Mesenchymal stem cell (in vitro differentiated cells and primary cell): ENCODE results near the gene SLC44A3.

Source experiments
- DNase-seq: peaks from one replicate; pipeline ENCODE4 v3.0.0-alpha.2; 2013
- H2AFZ ChIP-seq: one replicate; pipeline ENCODE4 v1.6.1; 2013; ENCODE audit warnings: low read depth, mild to moderate bottlenecking, control low read depth, inconsistent platforms, low read length, moderate library complexity
- H2AK5ac ChIP-seq: 2 replicates; pipeline ENCODE4 v1.6.1; 2013; ENCODE audit warnings: low read length, moderate library complexity, mild to moderate bottlenecking, inconsistent platforms; ENCODE audit not compliant: severe bottlenecking
- H2BK120ac ChIP-seq: one replicate; pipeline ENCODE4 v1.6.1; 2013; ENCODE audit warnings: low read depth, mild to moderate bottlenecking, inconsistent platforms, low read length, moderate library complexity
- H2BK12ac ChIP-seq, 2 experiments: one replicate each; pipeline ENCODE4 v1.6.1; 2013; ENCODE audit warnings: inconsistent platforms in 2 of 2, low read length in 2 of 2, mild to moderate bottlenecking in 2 of 2, moderate library complexity in 2 of 2, control low read depth in 1 of 2
- H2BK15ac ChIP-seq: one replicate; pipeline ENCODE4 v1.6.1; 2013; ENCODE audit warnings: mild to moderate bottlenecking, low read depth, inconsistent platforms; ENCODE audit not compliant: poor library complexity, severe bottlenecking
- H2BK5ac ChIP-seq: 2 replicates; pipeline ENCODE4 v1.6.1; 2013; ENCODE audit warnings: low read depth, mild to moderate bottlenecking, low read length, control low read depth, inconsistent platforms; ENCODE audit not compliant: poor library complexity, severe bottlenecking
- H3K14ac ChIP-seq, 2 experiments: one replicate each; pipeline ENCODE4 v1.6.1; 2013; ENCODE audit warnings: inconsistent platforms in 2 of 2, low read length in 2 of 2, control low read depth in 1 of 2, mild to moderate bottlenecking in 1 of 2, moderate library complexity in 1 of 2
- H3K18ac ChIP-seq, 2 experiments: one replicate each; pipeline ENCODE4 v1.6.1; 2013; ENCODE audit warnings: inconsistent platforms in 2 of 2, low read length in 2 of 2, control low read depth in 1 of 2, low read depth in 1 of 2, mild to moderate bottlenecking in 1 of 2
- H3K23ac ChIP-seq, 2 experiments: one replicate each; pipeline ENCODE4 v1.6.1; 2013; ENCODE audit warnings: inconsistent platforms in 2 of 2, low read length in 2 of 2, mild to moderate bottlenecking in 2 of 2, moderate library complexity in 2 of 2, control low read depth in 1 of 2
- H3K27ac ChIP-seq: 2 replicates; pipeline ENCODE4 v1.5.1; 2013; ENCODE audit warnings: mild to moderate bottlenecking, moderate library complexity, low read length, control low read depth, inconsistent platforms; ENCODE audit not compliant: poor library complexity, severe bottlenecking
- H3K27me3 ChIP-seq, 2 experiments: 2 replicates each; pipeline versions ENCODE4 v1.6.1 to v1.7.0; 2013; ENCODE audit warnings: low read length in 2 of 2, mild to moderate bottlenecking in 2 of 2, moderate library complexity in 2 of 2, control low read depth in 1 of 2, inconsistent platforms in 1 of 2; ENCODE audit not compliant: control insufficient read depth in 1 of 2, insufficient read depth in 1 of 2
- H3K36me3 ChIP-seq, 2 experiments: 2 replicates each; pipeline versions ENCODE4 v1.6.1 to v1.7.0; 2013; ENCODE audit warnings: low read length in 2 of 2, control low read depth in 1 of 2, inconsistent platforms in 1 of 2, low read depth in 1 of 2, mild to moderate bottlenecking in 1 of 2; ENCODE audit not compliant: insufficient read depth in 2 of 2, control insufficient read depth in 1 of 2
- H3K4ac ChIP-seq, 2 experiments: one replicate each; pipeline ENCODE4 v1.6.1; 2013; ENCODE audit warnings: inconsistent platforms in 2 of 2, low read length in 2 of 2, mild to moderate bottlenecking in 2 of 2, moderate library complexity in 2 of 2, control low read depth in 1 of 2, low read depth in 1 of 2
- H3K4me1 ChIP-seq: 2 replicates; pipeline ENCODE4 v1.6.1; 2013; ENCODE audit warnings: low read depth, low read length, control low read depth; ENCODE audit not compliant: control insufficient read depth, insufficient read depth
- H3K4me2 ChIP-seq: 2 replicates; pipeline ENCODE4 v1.6.1; 2013; ENCODE audit warnings: low read length, mild to moderate bottlenecking, inconsistent platforms; ENCODE audit not compliant: poor library complexity, severe bottlenecking
- H3K4me3 ChIP-seq, 2 experiments: 2 replicates each; pipeline versions ENCODE4 v1.5.1 to v1.7.0; 2013; ENCODE audit warnings: low read length in 2 of 2, mild to moderate bottlenecking in 2 of 2, control low read depth in 1 of 2, low read depth in 1 of 2; ENCODE audit not compliant: insufficient read depth in 1 of 2
- H3K79me1 ChIP-seq: replicated peaks from 2 replicates; pipeline ENCODE4 v1.6.1; 2013; ENCODE audit warnings: mild to moderate bottlenecking, control low read depth, low read length, inconsistent platforms; ENCODE audit not compliant: poor library complexity, severe bottlenecking
- H3K9ac ChIP-seq: 2 replicates; pipeline ENCODE4 v1.7.0; 2013; ENCODE audit warnings: mild to moderate bottlenecking, low read length, moderate library complexity
- H3K9me3 ChIP-seq: 2 replicates; pipeline ENCODE4 v1.7.0; 2013; ENCODE audit warnings: mild to moderate bottlenecking, low read length; ENCODE audit not compliant: control insufficient read depth
- H4K8ac ChIP-seq: one replicate; pipeline ENCODE4 v1.6.1; 2013; ENCODE audit warnings: inconsistent platforms, mild to moderate bottlenecking, low read length, moderate library complexity
- H4K91ac ChIP-seq: one replicate; pipeline ENCODE4 v1.6.1; 2013; ENCODE audit warnings: mild to moderate bottlenecking, low read length, inconsistent platforms
- WGBS: methylation state at CpG from one replicate; pipeline ENCODE4 v1.1.7; 2013; ENCODE audit warnings: mixed read lengths; 5-methylcytosine and 5-hydroxymethylcytosine counted together

The SLC44A3 gene

DNA sequence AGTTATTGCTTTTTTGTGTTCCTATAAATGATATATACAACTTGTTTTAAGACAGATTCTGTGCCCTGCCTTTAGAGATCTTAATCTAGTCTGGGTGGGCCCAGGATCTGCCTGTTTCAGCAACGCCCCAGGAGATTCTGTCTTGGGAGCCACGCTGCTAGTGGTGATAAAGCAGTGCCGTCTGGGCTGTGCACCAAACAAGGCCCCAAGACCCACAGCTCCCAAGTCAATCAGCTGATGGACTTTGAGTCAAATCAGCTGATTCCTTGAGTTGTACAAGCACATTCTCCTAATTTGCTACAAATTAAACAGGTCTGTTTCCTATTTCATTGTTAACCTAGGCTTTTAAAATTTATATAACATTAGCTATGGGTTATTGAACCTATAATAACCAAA is 15.7 kb upstream of the SLC44A3 start:
- Histone ChIP-seq H4K91ac (no peak overlapping the region), H3K4me1 (peaks cover 9% of the 10 kb centered on the region), H3K9me3 (no peaks in the 10 kb centered on the region), H3K4me2 (no peak overlapping the region), H2BK5ac (no peak overlapping the region), H3K14ac (no peak overlapping the region), H3K23ac (no peak overlapping the region), H4K8ac (no peak overlapping the region), H2BK12ac (peak overlapping the region; percentile 41 to 51), H3K9ac (no peak overlapping the region), H3K4ac (no peak overlapping the region), H3K4me3 (no peak overlapping the region), H2BK120ac (no peak overlapping the region), H3K27me3 (no peaks in the 10 kb centered on the region), H3K18ac (peak overlapping the region; percentile 66), H3K27ac (no peak overlapping the region), H2AK5ac (no peak overlapping the region), H2AFZ (no peak overlapping the region), H3K79me1 (peaks cover 5% of the 10 kb centered on the region), H2BK15ac (peak overlapping the region; percentile 36), H3K36me3 (no peaks in the 10 kb centered on the region)
- DNase-seq = no peak
- WGBS = 92% methylated on average over 3 of the region's 3 CpGs

DNA sequence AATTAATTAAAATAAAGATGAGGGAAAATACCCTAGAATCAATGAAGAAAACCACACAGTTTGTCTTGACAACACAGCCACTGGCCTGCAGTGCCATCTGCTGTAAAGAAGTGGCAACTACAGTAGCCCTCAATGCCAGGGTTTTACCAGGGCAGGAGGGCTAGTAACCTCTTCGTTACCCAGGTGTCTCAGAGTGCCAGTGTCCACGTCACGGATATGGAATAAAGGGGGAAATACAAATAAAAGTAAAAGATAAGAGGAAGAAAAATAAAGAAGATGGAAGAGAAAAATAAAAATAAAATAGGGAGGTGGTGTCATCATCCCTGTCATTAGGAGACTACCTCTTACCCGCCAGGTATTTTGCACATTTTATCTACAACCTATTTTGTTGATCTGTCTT is 14.2 kb upstream of the SLC44A3 start:
- no peak overlapping the region for H2AK5ac ChIP-seq
- no peak overlapping the region for H2BK120ac ChIP-seq
- H4K91ac ChIP-seq = no peak overlapping the region
- H3K9ac ChIP-seq = peak overlapping the region; percentile 78
- no peak overlapping the region for H2BK15ac ChIP-seq
- H3K4me1 ChIP-seq = peaks cover 9% of the 10 kb centered on the region
- no peaks in the 10 kb centered on the region for H3K9me3 ChIP-seq
- 34% methylated on average over 4 of the region's 4 CpGs for WGBS
- H2AFZ ChIP-seq = no peak overlapping the region
- H3K4me3 ChIP-seq = peak overlapping the region in 1 of 2 experiments; percentile 66
- H3K14ac ChIP-seq = no peak overlapping the region
- no peak overlapping the region for H3K4me2 ChIP-seq
- H3K18ac ChIP-seq = no peak overlapping the region
- no peaks in the 10 kb centered on the region for H3K27me3 ChIP-seq
- H3K23ac ChIP-seq = no peak overlapping the region
- H3K4ac ChIP-seq = no peak overlapping the region
- H3K36me3 ChIP-seq = no peaks in the 10 kb centered on the region
- no peak overlapping the region for H4K8ac ChIP-seq
- DNase-seq = peak; percentile 71
- H3K79me1 ChIP-seq = peaks cover 5% of the 10 kb centered on the region
- no peak overlapping the region for H2BK12ac ChIP-seq
- no peak overlapping the region for H3K27ac ChIP-seq
- no peak overlapping the region for H2BK5ac ChIP-seq

DNA sequence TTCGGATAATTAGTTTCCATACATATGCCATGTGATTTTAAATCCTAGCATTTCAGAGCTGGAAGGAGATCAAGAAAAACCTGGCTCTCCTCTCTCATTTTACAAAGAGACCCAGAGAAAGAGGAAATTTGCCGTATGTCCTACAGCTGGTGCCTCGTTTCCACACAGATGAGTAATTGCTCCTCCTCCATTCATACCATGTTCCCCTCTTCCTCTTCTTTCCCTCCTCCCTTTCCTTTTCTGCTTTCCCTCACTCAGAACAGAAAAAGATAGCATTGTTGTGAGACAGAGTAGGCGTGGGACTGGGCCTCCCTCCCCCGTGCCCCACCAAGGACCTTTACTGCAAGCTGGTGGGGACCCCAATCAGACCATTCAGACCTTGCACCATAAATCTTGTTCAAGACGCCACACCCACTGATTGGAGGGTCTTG is 13.7 kb upstream of the SLC44A3 start:
- Histone ChIP-seq H3K4me3 (peak overlapping the region in 1 of 2 experiments; percentile 66), H2BK120ac (no peak overlapping the region), H2BK15ac (no peak overlapping the region), H3K23ac (no peak overlapping the region), H3K14ac (no peak overlapping the region), H2AFZ (no peak overlapping the region), H3K9ac (peak overlapping the region; percentile 78), H3K18ac (peak overlapping the region in 1 of 2 experiments; percentile 74), H2BK5ac (no peak overlapping the region), H3K27me3 (no peaks in the 10 kb centered on the region), H3K4ac (peak overlapping the region in 1 of 2 experiments; percentile 9), H4K91ac (no peak overlapping the region), H2BK12ac (peak overlapping the region; percentile 2 to 46), H3K36me3 (no peaks in the 10 kb centered on the region), H3K9me3 (no peaks in the 10 kb centered on the region), H3K27ac (no peak overlapping the region), H3K4me2 (peak overlapping the region; percentile 26), H2AK5ac (no peak overlapping the region), H3K4me1 (peaks cover 9% of the 10 kb centered on the region), H3K79me1 (peaks cover 7% of the 10 kb centered on the region), H4K8ac (peak overlapping the region; percentile 1)
- DNase-seq = peak; percentile 63
- 20% methylated on average over 6 of the region's 6 CpGs for WGBS

- Histone ChIP-seq H2BK12ac (peak overlapping the region in 1 of 2 experiments; percentile 41), H3K36me3 (no peaks in the 10 kb centered on the region), H3K79me1 (peaks cover 9% of the 10 kb centered on the region), H3K9ac (no peak overlapping the region), H3K23ac (no peak overlapping the region), H2BK120ac (no peak overlapping the region), H3K9me3 (no peaks in the 10 kb centered on the region), H4K8ac (no peak overlapping the region), H3K4me3 (no peak overlapping the region), H3K14ac (no peak overlapping the region), H3K4ac (no peak overlapping the region), H3K4me1 (peaks cover 4% of the 10 kb centered on the region), H3K27me3 (no peaks in the 10 kb centered on the region), H2BK15ac (no peak overlapping the region), H4K91ac (no peak overlapping the region), H3K4me2 (no peak overlapping the region), H3K18ac (no peak overlapping the region), H2AK5ac (no peak overlapping the region), H2AFZ (no peak overlapping the region), H2BK5ac (no peak overlapping the region), H3K27ac (no peak overlapping the region)
- WGBS = 61% methylated on average over 9 of the region's 12 CpGs
- DNase-seq = peak; percentile 66
Observed at GRCh38 chr1:94807742-94808491, 12.2 kb upstream of the SLC44A3 start.
